Measurements from ENCODE around the gene NISCH.

DNA sequence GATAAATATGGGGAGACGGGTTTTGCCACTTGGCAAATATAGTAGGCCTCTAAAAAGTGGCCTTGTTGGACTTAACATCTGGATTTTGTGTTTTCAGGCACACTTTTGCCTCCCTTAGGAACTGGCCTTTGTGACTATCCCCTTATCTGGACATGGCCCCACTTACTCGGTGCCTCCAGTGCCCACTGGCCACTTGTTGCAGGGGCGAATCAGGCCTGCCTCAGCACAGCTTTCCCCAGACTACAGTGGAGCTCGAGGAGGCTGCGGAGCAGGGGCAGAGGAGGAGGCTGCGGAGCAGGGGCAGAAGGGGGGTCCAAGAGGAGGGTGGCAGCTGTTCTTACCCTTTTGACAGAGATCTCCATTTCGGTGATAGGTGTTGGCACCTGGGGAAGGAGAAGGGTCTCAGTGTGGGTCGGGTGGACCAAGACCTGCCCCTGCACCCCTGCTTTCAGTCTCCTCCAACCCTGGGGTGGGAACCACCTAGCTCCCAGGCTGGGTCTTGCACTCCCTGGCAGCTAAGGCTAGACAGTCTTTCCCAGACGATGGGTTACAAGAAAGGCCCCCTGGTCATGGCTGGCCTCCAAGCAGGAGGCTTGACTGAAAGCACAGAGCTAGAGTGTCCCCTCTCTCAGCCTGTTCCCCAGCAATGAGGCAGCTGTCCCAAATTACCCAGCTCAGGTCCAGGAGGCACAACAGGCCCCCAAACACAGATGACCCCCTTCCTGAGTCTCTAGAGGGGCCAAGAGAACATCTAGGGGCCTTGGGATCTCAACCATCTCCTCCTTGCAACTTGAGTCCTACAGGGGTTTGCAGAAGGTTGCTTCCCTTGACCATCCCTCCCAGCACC is 16.6 kb upstream of the NISCH start:
- TF ChIP-seq EGR1 (IDR thresholded peaks at IDR 0.05) (no peak), REST (IDR thresholded peaks at IDR 0.05; ENCODE audit: low read depth) (no peak), CREB1 (IDR thresholded peaks at IDR 0.05; ENCODE audit: low read depth) (no peak), FOXM1 (IDR thresholded peaks at IDR 0.05; ENCODE audit: borderline replicate concordance, low read depth) (no peak), MAX (IDR thresholded peaks at IDR 0.05) (no peak), NFIC (IDR thresholded peaks at IDR 0.05) (no peak), TAF1 (IDR thresholded peaks at IDR 0.05; ENCODE audit: low read depth) (no peak), EP300 (IDR thresholded peaks at IDR 0.05; ENCODE audit: borderline replicate concordance) (no peak), USF1 (IDR thresholded peaks at IDR 0.05) (no peak), CEBPB (IDR thresholded peaks at IDR 0.05) (no peak), TEAD4 (IDR thresholded peaks at IDR 0.05) (no peak), RAD21 (IDR thresholded peaks at IDR 0.05; ENCODE audit: low read depth) (no peak)

Data from Ishikawa (cell line).